ENCODE results near the gene PIKFYVE. TPM values are rescaled to one million over a fixed set of nuclear protein-coding genes. Genes with fewer than 3 reads are reported as not detected.
"Not testable (repeated sequence)": the region's sequence is repeated elsewhere in the genome, so short reads cannot be mapped to it uniquely, and the experiment has no call there.

PIKFYVE gene
- total RNA-seq, 1 experiment from 2014 or later, result 36.6 TPM

GRCh38 chr2:208306291-208306690 lies 40.2 kb downstream of the PIKFYVE start:
- no peak overlapping the region for H3K27ac ChIP-seq
- H3K36me3 ChIP-seq, result peaks cover 43% of the 10 kb centered on the region
- H3K9me3 ChIP-seq (replicated peaks), result no peaks in the 10 kb centered on the region
- H3K27me3 ChIP-seq, result no peaks in the 10 kb centered on the region
- no peak overlapping the region for H3K4me3 ChIP-seq
- DNase-seq, result no peak
- no peaks in the 10 kb centered on the region for H3K4me1 ChIP-seq

DNA sequence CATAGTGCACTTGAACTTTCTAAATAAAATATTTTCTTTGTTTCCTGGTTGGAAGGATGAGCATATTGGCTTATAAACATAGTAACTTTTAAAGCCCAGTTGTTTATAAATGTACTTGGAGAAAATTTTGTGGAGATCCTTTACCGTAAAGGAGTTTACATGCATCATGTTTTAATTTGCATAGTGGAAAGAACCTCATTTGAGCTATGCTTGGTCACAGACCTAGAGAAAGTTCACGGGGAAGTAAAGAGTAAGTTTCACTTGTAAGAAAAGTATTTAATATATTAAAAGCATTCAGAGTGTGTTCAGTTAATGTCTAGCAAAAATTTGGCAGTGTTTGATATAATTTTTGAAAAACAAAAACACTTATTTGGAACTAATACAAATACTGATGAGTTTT lies 45.3 kb downstream of the PIKFYVE start:
- Histone ChIP-seq H3K36me3 (peaks cover 29% of the 10 kb centered on the region), H3K27ac (no peak overlapping the region), H3K27me3 (no peaks in the 10 kb centered on the region), H3K9me3 (replicated peaks) (no peaks in the 10 kb centered on the region), H3K4me3 (no peak overlapping the region), H3K4me1 (no peaks in the 10 kb centered on the region)
- DNase-seq, result no peak

GRCh38 chr2:208311954-208312353 lies 45.9 kb downstream of the PIKFYVE start:
- Histone ChIP-seq H3K4me3 (no peak overlapping the region), H3K36me3 (peaks cover 29% of the 10 kb centered on the region), H3K4me1 (no peaks in the 10 kb centered on the region), H3K9me3 (replicated peaks) (no peaks in the 10 kb centered on the region), H3K27ac (no peak overlapping the region), H3K27me3 (no peaks in the 10 kb centered on the region)
- no peak for DNase-seq

DNA sequence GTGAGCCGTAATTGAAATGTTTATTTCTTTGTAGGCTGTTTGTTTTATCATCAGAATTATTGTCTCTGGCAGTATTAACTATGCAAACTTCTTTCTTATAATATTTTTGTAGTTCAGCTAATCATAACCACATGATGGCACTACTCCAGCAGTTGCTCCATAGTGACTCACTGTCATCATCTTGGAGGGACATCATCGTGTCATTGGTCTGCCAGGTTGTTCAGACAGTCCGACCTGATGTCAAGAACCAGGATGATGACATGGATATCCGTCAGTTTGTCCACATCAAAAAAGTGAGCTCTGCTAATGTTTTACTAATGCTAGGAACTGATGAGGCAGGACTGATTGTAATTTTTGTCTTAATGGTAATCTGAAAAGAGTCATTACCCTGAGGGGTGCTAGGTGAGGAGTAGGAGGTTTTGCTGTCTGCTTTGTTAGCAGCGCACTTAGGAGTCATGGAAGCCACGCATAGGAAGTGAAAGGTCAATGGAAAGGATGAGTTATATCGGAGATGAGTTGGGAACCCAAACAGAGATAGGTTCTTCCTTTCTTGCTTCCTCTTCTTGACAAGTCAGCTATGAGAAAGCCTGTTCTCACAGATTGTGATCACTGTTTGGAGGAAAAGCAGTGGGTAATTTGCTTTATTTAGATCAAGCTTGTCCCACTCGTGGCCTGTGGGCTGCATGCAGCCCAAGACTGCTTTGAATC lies 49.2 kb downstream of the PIKFYVE start:
- no peak overlapping the region for H3K27ac ChIP-seq
- H3K9me3 ChIP-seq (replicated peaks), result no peaks in the 10 kb centered on the region
- H3K36me3 ChIP-seq, result peaks cover 40% of the 10 kb centered on the region
- no peaks in the 10 kb centered on the region for H3K4me1 ChIP-seq
- no peak for DNase-seq
- H3K27me3 ChIP-seq, result no peaks in the 10 kb centered on the region
- H3K4me3 ChIP-seq, result no peak overlapping the region

GRCh38 chr2:208318127-208318526 lies 52.1 kb downstream of the PIKFYVE start:
- Histone ChIP-seq H3K4me1 (no peaks in the 10 kb centered on the region), H3K4me3 (no peak overlapping the region), H3K27ac (no peak overlapping the region), H3K27me3 (no peaks in the 10 kb centered on the region), H3K36me3 (peaks cover 41% of the 10 kb centered on the region), H3K9me3 (replicated peaks) (no peaks in the 10 kb centered on the region)
- no peak for DNase-seq

DNA sequence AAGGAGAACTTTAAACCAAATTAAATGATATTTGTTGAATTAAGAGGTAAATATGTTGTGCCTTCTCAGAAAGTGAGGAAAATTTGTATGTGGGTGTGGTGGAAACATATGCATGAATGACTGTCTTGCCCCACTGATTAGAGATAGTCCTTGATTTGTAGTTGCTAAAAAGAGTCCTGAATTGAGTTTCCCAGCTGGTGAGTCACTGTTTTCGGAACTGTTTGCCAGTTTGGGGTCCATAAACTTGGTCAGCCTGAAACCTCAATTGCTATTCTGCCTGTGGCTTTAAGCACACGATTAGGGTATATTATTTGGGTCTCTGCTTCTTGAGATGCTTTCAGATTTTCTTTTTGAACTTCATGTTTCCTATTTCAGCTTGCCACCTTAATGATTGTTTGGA lies 53.3 kb downstream of the PIKFYVE start:
- Histone ChIP-seq H3K27me3 (no peaks in the 10 kb centered on the region), H3K4me3 (no peak overlapping the region), H3K36me3 (peaks cover 41% of the 10 kb centered on the region), H3K27ac (no peak overlapping the region), H3K9me3 (replicated peaks) (no peaks in the 10 kb centered on the region), H3K4me1 (no peaks in the 10 kb centered on the region)
- no peak for DNase-seq

GRCh38 chr2:208320686-208321085 lies 54.6 kb downstream of the PIKFYVE start:
- no peaks in the 10 kb centered on the region for H3K9me3 ChIP-seq (replicated peaks)

GRCh38 chr2:208326016-208326415 lies 60.0 kb downstream of the PIKFYVE start:
- H3K4me1 ChIP-seq, result no peaks in the 10 kb centered on the region
- no peaks in the 10 kb centered on the region for H3K9me3 ChIP-seq (replicated peaks)
- peaks cover 46% of the 10 kb centered on the region for H3K36me3 ChIP-seq
- H3K27me3 ChIP-seq, result no peaks in the 10 kb centered on the region
- no peak overlapping the region for H3K4me3 ChIP-seq
- no peak for DNase-seq
- no peak overlapping the region for H3K27ac ChIP-seq

More at GRCh38 chr2:208320686-208321085, 54.6 kb downstream of the PIKFYVE start:
- no peak for DNase-seq
- Histone ChIP-seq H3K27me3 (no peaks in the 10 kb centered on the region), H3K4me1 (no peaks in the 10 kb centered on the region), H3K4me3 (no peak overlapping the region), H3K27ac (no peak overlapping the region), H3K36me3 (peaks cover 46% of the 10 kb centered on the region)

- H3K4me3 ChIP-seq, result no peak overlapping the region
- no peak for DNase-seq
- H3K4me1 ChIP-seq, result no peaks in the 10 kb centered on the region
- no peak overlapping the region for H3K27ac ChIP-seq
- no peaks in the 10 kb centered on the region for H3K27me3 ChIP-seq
- no peaks in the 10 kb centered on the region for H3K9me3 ChIP-seq (replicated peaks)
- peaks cover 46% of the 10 kb centered on the region for H3K36me3 ChIP-seq
These were observed 63.4 kb downstream of the PIKFYVE start for GRCh38 chr2:208329485-208329884.

DNA sequence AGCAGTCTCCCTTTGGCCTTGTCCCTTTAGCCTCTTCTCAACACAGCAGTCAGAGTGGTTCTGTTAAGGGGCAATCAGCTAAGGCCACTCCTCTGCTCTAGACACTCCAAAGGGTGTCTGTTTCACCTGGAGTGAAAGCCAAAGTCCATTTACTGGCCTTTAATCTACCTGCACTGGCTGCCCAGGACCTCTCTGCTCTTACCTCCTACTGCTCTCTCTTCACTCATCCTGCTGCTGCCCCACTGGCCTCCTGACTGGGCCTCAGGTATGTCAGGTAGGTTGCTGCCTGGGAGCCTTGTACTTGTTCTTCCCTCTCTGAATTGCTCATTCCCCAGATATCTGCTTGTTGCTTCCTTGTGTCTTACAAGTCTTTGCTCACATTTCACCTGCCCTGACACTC lies 68.2 kb downstream of the PIKFYVE start:
- peaks cover 39% of the 10 kb centered on the region for H3K36me3 ChIP-seq
- H3K27me3 ChIP-seq, result no peaks in the 10 kb centered on the region
- no peak overlapping the region for H3K4me3 ChIP-seq
- H3K27ac ChIP-seq, result no peak overlapping the region
- H3K4me1 ChIP-seq, result no peaks in the 10 kb centered on the region
- DNase-seq, result no peak
- no peaks in the 10 kb centered on the region for H3K9me3 ChIP-seq (replicated peaks)

- Histone ChIP-seq H3K4me1 (no peaks in the 10 kb centered on the region), H3K27me3 (no peaks in the 10 kb centered on the region), H3K27ac (no peak overlapping the region), H3K9me3 (replicated peaks) (no peaks in the 10 kb centered on the region), H3K36me3 (peaks cover 62% of the 10 kb centered on the region), H3K4me3 (no peak overlapping the region)
- DNase-seq, result no peak
These were observed 80.7 kb downstream of the PIKFYVE start for GRCh38 chr2:208346756-208347155.

DNA sequence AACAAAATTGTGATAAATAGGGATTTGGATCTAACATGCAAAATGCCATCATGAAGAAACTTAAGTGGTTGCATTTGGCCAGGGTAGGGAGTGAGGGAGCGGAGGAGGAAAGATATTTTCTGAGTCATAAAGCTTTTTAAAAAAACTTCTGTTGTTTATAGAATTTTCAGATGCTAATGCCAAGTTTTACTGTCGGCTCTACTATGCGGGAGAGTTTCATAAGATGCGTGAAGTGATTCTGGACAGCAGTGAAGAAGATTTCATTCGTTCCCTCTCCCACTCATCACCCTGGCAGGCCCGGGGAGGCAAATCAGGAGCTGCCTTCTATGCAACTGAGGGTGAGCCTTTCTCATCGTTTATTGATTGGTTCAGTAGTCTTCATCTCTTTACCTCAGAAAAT lies 84.6 kb downstream of the PIKFYVE start:
- no peaks in the 10 kb centered on the region for H3K4me1 ChIP-seq
- H3K36me3 ChIP-seq, result peaks cover 80% of the 10 kb centered on the region
- no peak for DNase-seq
- no peaks in the 10 kb centered on the region for H3K27me3 ChIP-seq
- H3K27ac ChIP-seq, result no peak overlapping the region
- H3K4me3 ChIP-seq, result no peak overlapping the region
- H3K9me3 ChIP-seq (replicated peaks), result no peaks in the 10 kb centered on the region

DNA sequence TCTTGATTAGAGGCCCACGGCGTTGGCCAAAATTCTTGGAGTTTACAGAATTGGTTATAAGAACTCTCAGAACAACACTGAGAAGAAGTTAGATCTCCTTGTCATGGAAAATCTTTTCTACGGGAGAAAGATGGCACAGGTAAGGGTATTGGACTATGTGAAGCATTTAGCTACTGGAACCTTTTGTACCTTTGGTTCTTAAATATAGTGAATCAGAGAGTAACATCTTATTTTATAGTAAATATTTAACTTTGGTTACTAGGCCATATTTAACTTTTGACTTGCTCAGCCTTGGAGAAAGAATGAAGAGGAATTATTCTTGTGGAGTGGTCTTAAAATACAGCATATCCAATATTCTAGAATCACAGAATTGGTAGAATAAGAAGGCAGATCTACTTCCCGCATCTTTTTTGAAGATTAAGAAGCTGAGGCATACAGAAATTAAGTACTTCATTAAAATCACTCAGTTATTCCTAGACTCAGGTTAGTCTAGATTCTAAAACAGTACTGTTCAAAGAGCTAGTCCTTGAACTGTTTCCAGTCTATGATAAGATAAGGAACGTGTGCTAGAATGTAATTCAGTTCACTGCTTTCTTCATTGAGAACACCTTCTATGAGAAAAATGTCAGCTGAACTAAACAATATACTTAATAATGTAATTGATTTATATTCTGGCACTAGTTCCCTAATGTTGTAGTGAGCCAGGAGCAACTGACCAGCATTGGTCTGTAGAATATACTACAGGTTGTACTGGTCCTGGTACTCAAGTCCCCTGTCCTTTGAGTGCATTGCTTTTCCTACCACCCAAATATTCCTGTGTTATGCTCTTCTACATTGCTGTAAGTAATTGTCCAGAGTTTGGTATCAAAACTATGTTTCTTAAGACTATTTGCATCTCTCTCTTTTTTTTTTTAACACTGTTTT lies 86.9 kb downstream of the PIKFYVE start:
- H3K4me3 ChIP-seq, result no peak overlapping the region
- DNase-seq, result no peak
- no peaks in the 10 kb centered on the region for H3K4me1 ChIP-seq
- H3K36me3 ChIP-seq, result peaks cover 75% of the 10 kb centered on the region
- H3K27ac ChIP-seq, result no peak overlapping the region
- no peaks in the 10 kb centered on the region for H3K27me3 ChIP-seq
- no peaks in the 10 kb centered on the region for H3K9me3 ChIP-seq (replicated peaks)

DNA sequence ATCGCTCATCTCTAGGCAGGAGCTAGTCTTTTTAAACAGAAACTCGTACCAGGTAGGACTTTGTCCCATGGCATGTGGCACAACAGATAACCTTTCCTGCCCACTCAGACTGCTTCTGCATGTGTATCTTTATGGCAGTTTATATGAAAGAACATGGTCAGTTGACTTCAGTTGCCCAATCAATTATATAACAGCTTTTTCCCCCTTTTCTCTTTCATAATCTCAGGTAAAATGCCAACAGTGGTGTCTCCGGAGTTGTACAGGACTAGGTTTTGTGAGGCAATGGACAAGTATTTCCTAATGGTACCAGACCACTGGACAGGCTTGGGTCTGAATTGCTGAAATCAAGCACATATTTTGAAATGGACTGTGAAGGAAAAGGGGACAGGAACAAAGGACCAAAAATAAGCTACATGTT lies 88.9 kb downstream of the PIKFYVE start:
- H3K27me3 ChIP-seq, result no peaks in the 10 kb centered on the region
- H3K36me3 ChIP-seq, result peaks cover 69% of the 10 kb centered on the region
- DNase-seq, result no peak

DNA sequence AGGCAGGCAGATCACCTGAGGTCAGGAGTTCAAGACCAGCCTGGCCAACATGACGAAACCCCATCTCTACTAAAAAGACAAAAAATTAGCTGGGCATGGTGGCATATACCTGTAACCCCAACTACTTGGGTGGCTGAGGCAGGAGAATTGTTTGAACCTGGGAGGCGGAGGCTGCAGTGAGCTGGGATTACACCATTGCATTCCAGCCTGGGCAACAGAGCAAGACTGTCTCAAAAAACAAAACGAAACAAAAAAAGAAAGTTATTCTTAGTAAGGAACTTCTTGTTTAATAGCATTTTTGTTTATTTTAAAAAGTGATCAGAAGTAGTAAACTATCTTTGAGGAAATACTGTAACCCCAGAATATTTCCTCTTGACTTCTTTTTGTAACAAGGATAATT lies 90.4 kb downstream of the PIKFYVE start:
- H3K9me3 ChIP-seq (replicated peaks); H3K4me1 ChIP-seq; H3K4me3 ChIP-seq; H3K27me3 ChIP-seq; DNase-seq; H3K27ac ChIP-seq: not testable (repeated sequence)
- H3K36me3 ChIP-seq, result peaks cover 54% of the 10 kb centered on the region

More for the DNA sequence above, 88.9 kb downstream of the PIKFYVE start:
- Histone ChIP-seq H3K4me3 (no peak overlapping the region), H3K9me3 (replicated peaks) (no peaks in the 10 kb centered on the region), H3K27ac (no peak overlapping the region), H3K4me1 (no peaks in the 10 kb centered on the region)

Measured in SJCRH30 (cell line).